ENCODE data around the gene IPPK. TPM values are rescaled to one million over a fixed set of nuclear protein-coding genes. Genes with fewer than 3 reads are reported as not detected.
"Not testable (repeated sequence)": the region's sequence is repeated elsewhere in the genome, so short reads cannot be mapped to it uniquely, and the experiment has no call there.

IPPK gene
- total RNA-seq, 1 donor from 2014 or later = 8.1 TPM

- Mint-ChIP-seq H3K27me3 (no peaks in the 10 kb centered on the region), H3K36me3 (peaks cover under 1% of the 10 kb centered on the region), H3K4me3 (no peak overlapping the region), H3K9me3 (no peaks in the 10 kb centered on the region), H3K4me1 (ENCODE audit: unreplicated experiment) (peaks cover 13% of the 10 kb centered on the region), H3K27ac (no peak overlapping the region)
- no peak for TF ChIP-seq CTCF (conservative IDR thresholded peaks at IDR 0.05)
- no peak for DNase-seq (ENCODE audit: extremely low spot score, unreplicated experiment)
These were observed 71.5 kb downstream of the IPPK start for GRCh38 chr9:92598382-92598781.

- Mint-ChIP-seq H3K4me3 (no peak overlapping the region), H3K27ac (no peak overlapping the region), H3K36me3 (no peaks in the 10 kb centered on the region), H3K9me3 (no peaks in the 10 kb centered on the region), H3K27me3 (no peaks in the 10 kb centered on the region), H3K4me1 (ENCODE audit: unreplicated experiment) (peaks cover 12% of the 10 kb centered on the region)
- no peak for DNase-seq (ENCODE audit: extremely low spot score, unreplicated experiment)
- TF ChIP-seq CTCF (conservative IDR thresholded peaks at IDR 0.05) = no peak
These were observed 74.0 kb downstream of the IPPK start for GRCh38 chr9:92595930-92596329.

- not testable (repeated sequence) for H3K27me3 Mint-ChIP-seq; DNase-seq (ENCODE audit: extremely low spot score, unreplicated experiment); H3K27ac Mint-ChIP-seq; H3K9me3 Mint-ChIP-seq; H3K4me3 Mint-ChIP-seq; H3K36me3 Mint-ChIP-seq
- peaks cover 13% of the 10 kb centered on the region for H3K4me1 Mint-ChIP-seq (ENCODE audit: unreplicated experiment)
These were observed 74.9 kb downstream of the IPPK start for GRCh38 chr9:92595075-92595474.

- Mint-ChIP-seq H3K4me3 (no peak overlapping the region), H3K4me1 (ENCODE audit: unreplicated experiment) (peaks cover 6% of the 10 kb centered on the region), H3K27me3 (no peaks in the 10 kb centered on the region), H3K36me3 (no peaks in the 10 kb centered on the region), H3K9me3 (no peaks in the 10 kb centered on the region), H3K27ac (no peak overlapping the region)
- no peak for TF ChIP-seq CTCF (conservative IDR thresholded peaks at IDR 0.05)
- DNase-seq (ENCODE audit: extremely low spot score, unreplicated experiment) = no peak
These were observed 76.7 kb downstream of the IPPK start for GRCh38 chr9:92592946-92593861.

- no peak for DNase-seq (ENCODE audit: extremely low spot score, unreplicated experiment)
- Mint-ChIP-seq H3K9me3 (no peaks in the 10 kb centered on the region), H3K36me3 (no peaks in the 10 kb centered on the region), H3K27ac (no peak overlapping the region), H3K4me1 (ENCODE audit: unreplicated experiment) (peaks cover 4% of the 10 kb centered on the region), H3K27me3 (no peaks in the 10 kb centered on the region), H3K4me3 (no peak overlapping the region)
- TF ChIP-seq CTCF (conservative IDR thresholded peaks at IDR 0.05) = no peak
These were observed 77.4 kb downstream of the IPPK start for GRCh38 chr9:92592537-92592936.

- no peaks in the 10 kb centered on the region for H3K27me3 Mint-ChIP-seq
These were observed 79.6 kb downstream of the IPPK start for GRCh38 chr9:92590377-92590776.

More at GRCh38 chr9:92590377-92590776, 79.6 kb downstream of the IPPK start:
- H3K36me3 Mint-ChIP-seq = no peaks in the 10 kb centered on the region
- H3K27ac Mint-ChIP-seq = peak overlapping the region; percentile 57
- no peak for TF ChIP-seq CTCF (conservative IDR thresholded peaks at IDR 0.05)
- peaks cover 4% of the 10 kb centered on the region for H3K4me1 Mint-ChIP-seq (ENCODE audit: unreplicated experiment)
- DNase-seq (ENCODE audit: extremely low spot score, unreplicated experiment) = no peak
- peak overlapping the region; percentile 34 for H3K4me3 Mint-ChIP-seq
- H3K9me3 Mint-ChIP-seq = peaks cover 5% of the 10 kb centered on the region

All from type B pancreatic cell (in vitro differentiated cells).